Gastroesophageal sphincter (tissue), 4 donors: ENCODE data around the gene OSTM1. TPM values are rescaled to one million over a fixed set of nuclear protein-coding genes. Genes with fewer than 3 reads are reported as not detected.

Source experiments
- ATAC-seq: fragments of 150-250 bp; one replicate; pipeline ENCODE4 v1.9.1; 2016; ENCODE audit warnings: mild to moderate bottlenecking, moderate library complexity
- H3K27ac ChIP-seq, 4 donors: fragments of 200-600 bp; sonication (generic) in 3 of 4; 1 replicate in 3 of 4; 2 replicates in 1 of 4; pipeline ENCODE4 v1.5.1; 2016 to 2019
- H3K27me3 ChIP-seq: fragments of 200-600 bp; sonication (generic); one replicate; pipeline ENCODE4 v1.5.1; 2019
- H3K36me3 ChIP-seq, 2 donors: fragments of 200-600 bp; sonication (generic); one replicate each; pipeline ENCODE4 v1.5.1; 2019; ENCODE audit warnings: control low read depth in 1 of 2
- H3K4me1 ChIP-seq, 3 donors: fragments of 200-600 bp; sonication (generic); 1 replicate in 2 of 3; 2 replicates in 1 of 3; pipeline ENCODE4 v1.5.1; 2016 to 2019; ENCODE audit warnings: control low read depth in 2 of 3
- H3K4me3 ChIP-seq, 2 donors: fragments of 200-600 bp; sonication (generic); one replicate each; pipeline ENCODE4 v1.5.1; 2019; ENCODE audit warnings: mild to moderate bottlenecking in 1 of 2, moderate library complexity in 1 of 2
- H3K9me3 ChIP-seq, 3 donors: fragments of 200-600 bp; sonication (generic); one replicate each; pipeline ENCODE4 v1.5.1; 2017 to 2019; ENCODE audit warnings: control low read depth in 2 of 3
- CTCF ChIP-seq, 4 experiments: fragments of 200-600 bp in 2 of 4; fragments of 450-650 bp in 2 of 4; sonication (generic) in 1 of 4; IDR thresholded peaks; one replicate each; pipeline ENCODE4 v1.5.1; 2017 to 2019; ENCODE audit warnings: antibody characterized with exemption in 4 of 4, mild to moderate bottlenecking in 2 of 4, moderate library complexity in 2 of 4
- EP300 ChIP-seq: sonication (generic); formaldehyde crosslinking; IDR thresholded peaks from one replicate; pipeline ENCODE4 v1.6.1; 2017; ENCODE audit warnings: antibody characterized with exemption, mild to moderate bottlenecking
- POLR2A ChIP-seq, 2 donors: fragments of 450-650 bp; IDR thresholded peaks; one replicate each; pipeline ENCODE4 v1.6.1; 2017; ENCODE audit warnings: antibody characterized with exemption in 2 of 2, mild to moderate bottlenecking in 2 of 2, moderate library complexity in 1 of 2
- POLR2AphosphoS5 ChIP-seq: sonication (generic); formaldehyde crosslinking; IDR thresholded peaks from one replicate; pipeline ENCODE4 v1.6.1; 2017; ENCODE audit warnings: antibody characterized with exemption
- WGBS, 2 donors: methylation state at CpG; one replicate each; pipeline ENCODE4 v1.1.5; 2018; ENCODE audit warnings: low coverage in 1 of 2; 5-methylcytosine and 5-hydroxymethylcytosine counted together
- total RNA-seq, 4 donors: library from RNA; depleted of rRNA; stranded (reverse); fragments of >200 nt; gene quantifications; one replicate each; pipeline ENCODE4 v1.1.0, GENCODE V29; 2016

The OSTM1 gene
- 10 to 100 TPM; 44.6 to 78.1 (median 55.5) TPM for total RNA-seq

GRCh38 chr6:108074359-108075144 is at the start of gene OSTM1:
TSS of gene OSTM1 (minus strand) at chr6:108074741. CDS start at chr6:108074651, 90 bp downstream.
- TF ChIP-seq POLR2AphosphoS5 (peak; percentile 66), EP300 (no peak), POLR2A (IDR thresholded peaks at IDR 0.05) (peak; percentile 82 to 85), CTCF (IDR thresholded peaks at IDR 0.05) (peak in 1 of 4 experiments; percentile 14)
- H3K27me3 ChIP-seq, result no peaks in the 10 kb centered on the region
- H3K4me1 ChIP-seq, result peaks cover 0 to 26% (median 4%) of the 10 kb centered on the region in 3 donors
- peak; percentile 99 for ATAC-seq
- H3K27ac ChIP-seq, result peak within 1 kb of the TSS; percentile 76 to 92 (median 84)
- peak within 1 kb of the TSS; percentile 71 to 95 for H3K4me3 ChIP-seq
- no peaks in the 10 kb centered on the region for H3K9me3 ChIP-seq
- no peaks in the 10 kb centered on the region for H3K36me3 ChIP-seq
- WGBS, 2 donors, result 0% methylated on average over 2 to 7 of the region's 86 CpGs

- ATAC-seq, result no peak
- peaks cover 0 to 8% (median 0%) of the 10 kb centered on the region in 3 donors for H3K9me3 ChIP-seq
- H3K4me1 ChIP-seq, result peaks cover 0 to 9% (median 7%) of the 10 kb centered on the region in 3 donors
- H3K27me3 ChIP-seq, result peaks cover 93% of the 10 kb centered on the region
- no peaks in the 10 kb centered on the region for H3K36me3 ChIP-seq
- H3K27ac ChIP-seq, result no peak overlapping the region
- TF ChIP-seq POLR2A (IDR thresholded peaks at IDR 0.05) (no peak), EP300 (no peak), POLR2AphosphoS5 (no peak), CTCF (IDR thresholded peaks at IDR 0.05) (no peak)
- H3K4me3 ChIP-seq, result no peak overlapping the region
- 39 to 50% methylated on average over 1 to 2 of the region's 7 CpGs for WGBS, 2 donors
Observed at GRCh38 chr6:108123946-108124345, 49.4 kb upstream of the OSTM1 start.

GRCh38 chr6:108123481-108123929 is 49.0 kb upstream of the OSTM1 start:
- H3K4me1 ChIP-seq, result peaks cover 0 to 13% (median 8%) of the 10 kb centered on the region in 3 donors
- 10 to 38% methylated on average over 6 of the region's 13 CpGs for WGBS, 2 donors
- no peak overlapping the region for H3K4me3 ChIP-seq
- no peak for ATAC-seq
- no peaks in the 10 kb centered on the region for H3K36me3 ChIP-seq
- H3K27ac ChIP-seq, result no peak overlapping the region
- TF ChIP-seq POLR2AphosphoS5, result no peak
- no peak for TF ChIP-seq EP300
- no peak for TF ChIP-seq CTCF (IDR thresholded peaks at IDR 0.05)
- TF ChIP-seq POLR2A (IDR thresholded peaks at IDR 0.05), result no peak
- peaks cover 94% of the 10 kb centered on the region for H3K27me3 ChIP-seq
- peaks cover 0 to 8% (median 0%) of the 10 kb centered on the region in 3 donors for H3K9me3 ChIP-seq

- Histone ChIP-seq H3K36me3 (no peaks in the 10 kb centered on the region), H3K4me3 (no peak overlapping the region), H3K4me1 (peaks cover 0 to 31% (median 18%) of the 10 kb centered on the region in 3 donors), H3K27me3 (peaks cover 100% of the 10 kb centered on the region), H3K27ac (no peak overlapping the region), H3K9me3 (peaks cover 0 to 8% (median 0%) of the 10 kb centered on the region in 3 donors)
- no peak for TF ChIP-seq EP300
- TF ChIP-seq POLR2A (IDR thresholded peaks at IDR 0.05), result no peak
- no peak for TF ChIP-seq CTCF (IDR thresholded peaks at IDR 0.05)
- no peak for TF ChIP-seq POLR2AphosphoS5
- WGBS, 2 donors, result 40 to 43% methylated on average over 5 to 10 of the region's 10 CpGs
- no peak for ATAC-seq
Observed at GRCh38 chr6:108121612-108122011, 47.1 kb upstream of the OSTM1 start.
